ENCODE measurements around the gene PDZRN4.

The PDZRN4 gene

DNA sequence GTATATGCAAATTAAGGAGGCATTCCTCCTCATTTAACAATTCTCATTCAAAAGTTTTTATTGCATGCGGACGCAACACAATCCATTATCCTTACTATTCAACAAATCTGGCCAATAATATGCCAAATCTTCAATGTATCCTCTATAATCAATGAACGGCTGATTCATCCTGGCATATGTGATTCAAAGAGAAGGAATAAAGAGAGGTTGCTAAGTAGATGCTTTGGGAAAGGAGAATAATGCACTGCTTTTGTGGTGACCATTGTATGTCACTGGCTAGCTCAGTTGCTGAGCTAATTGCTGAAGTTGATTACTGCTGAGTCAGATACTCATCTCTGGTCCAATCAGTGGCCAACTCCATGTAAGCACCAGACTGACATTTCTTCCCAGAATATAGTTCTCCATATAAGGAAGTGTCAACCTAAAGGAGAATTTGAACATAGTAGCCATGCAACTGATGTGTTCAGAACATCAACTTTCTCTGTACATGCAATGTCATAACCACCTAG is 148.0 kb downstream of the PDZRN4 start:
- TF ChIP-seq, protein P1, sequence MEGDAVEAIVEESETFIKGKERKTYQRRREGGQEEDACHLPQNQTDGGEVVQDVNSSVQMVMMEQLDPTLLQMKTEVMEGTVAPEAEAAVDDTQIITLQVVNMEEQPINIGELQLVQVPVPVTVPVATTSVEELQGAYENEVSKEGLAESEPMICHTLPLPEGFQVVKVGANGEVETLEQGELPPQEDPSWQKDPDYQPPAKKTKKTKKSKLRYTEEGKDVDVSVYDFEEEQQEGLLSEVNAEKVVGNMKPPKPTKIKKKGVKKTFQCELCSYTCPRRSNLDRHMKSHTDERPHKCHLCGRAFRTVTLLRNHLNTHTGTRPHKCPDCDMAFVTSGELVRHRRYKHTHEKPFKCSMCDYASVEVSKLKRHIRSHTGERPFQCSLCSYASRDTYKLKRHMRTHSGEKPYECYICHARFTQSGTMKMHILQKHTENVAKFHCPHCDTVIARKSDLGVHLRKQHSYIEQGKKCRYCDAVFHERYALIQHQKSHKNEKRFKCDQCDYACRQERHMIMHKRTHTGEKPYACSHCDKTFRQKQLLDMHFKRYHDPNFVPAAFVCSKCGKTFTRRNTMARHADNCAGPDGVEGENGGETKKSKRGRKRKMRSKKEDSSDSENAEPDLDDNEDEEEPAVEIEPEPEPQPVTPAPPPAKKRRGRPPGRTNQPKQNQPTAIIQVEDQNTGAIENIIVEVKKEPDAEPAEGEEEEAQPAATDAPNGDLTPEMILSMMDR (IDR thresholded peaks at IDR 0.05; ENCODE audit: borderline replicate concordance, control extremely low read depth, extremely low read depth, insufficient read depth, missing control alignments) = no peak
- in situ Hi-C loops (cut with MboI; ENCODE audit: low sequenced_read_pairs, unreplicated experiment) = no loop called here
- DNase-seq (ENCODE audit: low spot score) = no peak

DNA sequence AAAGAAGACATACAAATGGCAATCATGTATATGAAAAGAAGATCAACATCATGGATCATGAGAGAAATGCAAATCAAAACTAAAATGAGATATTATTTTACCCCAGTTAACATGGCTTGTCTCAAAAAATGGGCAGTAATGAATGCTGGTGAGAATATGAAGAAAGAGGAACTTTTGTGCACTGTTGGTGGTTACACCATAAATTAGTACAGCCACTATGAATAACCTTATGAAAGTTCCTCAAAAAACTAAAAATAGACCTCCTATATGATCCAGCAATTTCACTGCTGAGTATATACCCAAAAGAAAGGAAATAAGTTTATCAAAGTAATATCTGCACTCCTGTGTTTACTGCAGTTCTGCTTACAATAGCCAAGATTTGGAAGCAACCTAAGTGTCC is 151.7 kb downstream of the PDZRN4 start:
- DNase-seq (ENCODE audit: low spot score) = no peak
- TF ChIP-seq, protein P1 (IDR thresholded peaks at IDR 0.05; ENCODE audit: borderline replicate concordance, control extremely low read depth, extremely low read depth, insufficient read depth, missing control alignments) = no peak
- in situ Hi-C loops (cut with MboI; ENCODE audit: low sequenced_read_pairs, unreplicated experiment) = no loop called here

DNA sequence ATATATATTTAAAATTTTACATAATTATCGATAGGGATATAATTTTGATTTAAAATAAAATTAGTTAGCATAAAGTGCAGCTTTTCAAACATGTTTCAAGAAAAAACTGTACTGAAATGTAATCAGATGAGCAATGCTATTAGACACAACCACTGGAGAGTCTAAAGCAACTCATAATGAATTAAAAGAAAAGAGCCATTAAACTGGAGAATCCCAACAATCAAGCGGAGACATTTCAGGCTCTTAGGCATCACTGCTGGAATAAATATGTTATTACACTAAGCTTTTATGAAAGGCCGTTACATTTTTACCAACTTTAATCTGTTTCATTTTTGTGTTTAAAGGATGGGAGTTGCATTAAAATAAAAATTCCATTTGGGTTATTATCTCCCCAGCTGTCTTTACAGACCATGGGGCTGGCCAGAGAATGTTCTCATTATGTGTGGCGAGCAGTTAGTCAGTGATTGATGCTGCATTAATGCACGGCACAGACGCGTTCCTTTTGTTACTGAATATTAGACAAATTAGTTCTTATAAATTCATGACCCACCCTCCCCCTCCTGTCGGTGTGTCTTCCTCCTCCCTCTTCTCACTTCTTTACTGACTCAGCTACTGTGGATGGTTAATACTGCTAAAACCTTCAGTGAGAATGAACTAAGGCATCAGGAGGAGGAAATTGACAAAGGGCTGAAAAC is 156.8 kb downstream of the PDZRN4 start:
- TF ChIP-seq, protein P1 (IDR thresholded peaks at IDR 0.05; ENCODE audit: borderline replicate concordance, control extremely low read depth, extremely low read depth, insufficient read depth, missing control alignments) = no peak
- no peak for DNase-seq (ENCODE audit: low spot score)

DNA sequence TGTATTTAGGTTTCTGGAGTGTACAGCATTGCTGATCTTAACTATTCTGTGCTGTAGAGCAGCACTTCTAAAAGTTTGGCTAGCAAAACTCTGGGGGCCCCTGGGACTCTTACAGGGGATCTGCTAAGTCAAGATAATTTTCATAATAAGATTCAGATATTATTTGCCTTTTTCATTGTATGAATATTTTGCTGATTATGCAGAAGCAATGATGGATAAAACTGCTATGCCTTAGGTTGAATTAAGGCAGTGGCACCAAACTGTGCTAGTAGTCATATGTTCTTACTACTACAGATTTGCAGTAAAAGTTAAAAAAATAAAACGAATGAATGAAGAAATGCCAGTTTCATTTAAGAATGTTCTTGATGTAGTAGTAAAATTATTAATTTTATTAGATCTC is 160.1 kb downstream of the PDZRN4 start:
- in situ Hi-C loops (cut with MboI; ENCODE audit: low sequenced_read_pairs, unreplicated experiment) = no loop called here
- no peak for DNase-seq (ENCODE audit: low spot score)
- TF ChIP-seq, protein P1 (IDR thresholded peaks at IDR 0.05; ENCODE audit: borderline replicate concordance, control extremely low read depth, extremely low read depth, insufficient read depth, missing control alignments) = no peak

More for the DNA sequence above, 156.8 kb downstream of the PDZRN4 start:
- in situ Hi-C loops (cut with MboI; ENCODE audit: low sequenced_read_pairs, unreplicated experiment) = no loop called here

DNA sequence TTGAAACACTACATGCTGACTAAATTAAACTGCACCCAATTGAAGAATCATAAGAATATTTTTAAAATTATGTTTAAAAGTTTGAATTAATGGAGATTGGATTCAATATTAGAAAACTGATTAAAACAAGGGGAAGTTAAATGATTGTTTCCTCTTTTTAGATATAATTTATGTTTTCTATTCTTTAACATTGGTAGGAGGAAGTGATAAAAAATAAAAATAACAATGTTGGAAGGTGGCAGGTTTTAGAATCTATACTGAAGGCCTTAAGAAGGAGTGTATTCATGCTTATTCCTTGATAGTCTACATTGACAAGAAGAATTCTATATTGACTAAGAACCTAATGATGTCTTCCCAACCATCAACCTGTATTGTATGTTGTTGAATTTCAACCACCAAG is 168.1 kb downstream of the PDZRN4 start:
- TF ChIP-seq, protein P1 (IDR thresholded peaks at IDR 0.05; ENCODE audit: borderline replicate concordance, control extremely low read depth, extremely low read depth, insufficient read depth, missing control alignments) = no peak
- in situ Hi-C loops (cut with MboI; ENCODE audit: low sequenced_read_pairs, unreplicated experiment) = no loop called here
- no peak for DNase-seq (ENCODE audit: low spot score)

DNA sequence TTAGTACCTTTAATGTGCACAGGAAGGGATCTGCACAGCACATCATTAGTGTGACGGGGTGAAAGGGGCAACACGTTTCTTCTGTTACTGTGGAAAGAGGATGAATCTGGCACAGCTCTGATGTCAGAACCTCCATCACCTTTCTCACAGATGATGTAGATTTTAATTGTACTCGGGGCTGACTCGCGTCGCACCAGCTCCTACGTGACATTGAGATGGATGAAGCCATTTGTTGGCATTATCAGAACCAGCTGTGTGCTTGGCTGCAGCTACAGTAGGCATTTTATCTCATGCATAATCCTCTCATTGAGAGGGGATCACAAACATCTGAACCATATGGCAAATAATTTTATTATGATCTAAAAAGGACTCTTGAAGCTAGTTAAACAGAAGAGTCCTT is 173.6 kb downstream of the PDZRN4 start:
- TF ChIP-seq, protein P1 (IDR thresholded peaks at IDR 0.05; ENCODE audit: borderline replicate concordance, control extremely low read depth, extremely low read depth, insufficient read depth, missing control alignments) = no peak
- DNase-seq (ENCODE audit: low spot score) = no peak
- in situ Hi-C loops (cut with MboI; ENCODE audit: low sequenced_read_pairs, unreplicated experiment) = no loop called here
